Heart left ventricle (tissue), 13 donors: ENCODE data around the gene GSDME.

Experiments
- CTCF ChIP-seq, 12 donors: fragments of 200-600 bp; sonication (generic) in 4 of 12; IDR thresholded peaks; one replicate each; pipeline versions ENCODE4 v1.5.0 to v1.8.0; 2018 to 2022; ENCODE audit warnings: antibody characterized with exemption in 12 of 12, mild to moderate bottlenecking in 5 of 12
- POLR2A ChIP-seq, 2 donors: fragments of 450-650 bp; IDR thresholded peaks; one replicate each; pipeline ENCODE4 v1.6.1; 2017; ENCODE audit warnings: antibody characterized with exemption in 2 of 2, mild to moderate bottlenecking in 2 of 2, moderate library complexity in 2 of 2
- donor health status: ischemic (EF 13 %, LVEDD 7.1; RV severe dilation, severe dysfunction).
- donor health status: DM: no; HTN: yes; CAD: no.
- donor health status: DM: no; HTN: no; CAD: no.
- donor health status: ischemic (EF 25% LVEDD 6.9; RV normal size, moderate dysfunction).
- donor health status: ischemic (EF 25% LVEDD 5.7; RV mildly dilated, moderate dysfunction).
- donor health status: ischemic (EF 35%, LVEDD 5.7; RV mildly dilated, moderate dysfunction).
- donor health status: nonischemic (EF 11% LVEDD 7.7; RV severe dilation, severe dysfunction).
- donor health status: DM: yes; HTN: yes; CAD: no.
- donor health status: PGD.
- donor health status: ischemic (EF 29% LVEDD 5.4; RV normal size, mild dysfunction).
- donor health status: nonischemic (EF 23%, LVEDD 6.1; RV moderate dilation, normal function).

- TF ChIP-seq CTCF (IDR thresholded peaks at IDR 0.05) (no peak), POLR2A (IDR thresholded peaks at IDR 0.05) (no peak)
These were observed 58.6 kb downstream of the GSDME start for GRCh38 chr7:24698531-24699266.
